Diencephalon (tissue), 1 donor: ENCODE results near the gene ZNF408. TPM values are rescaled to one million over a fixed set of nuclear protein-coding genes. Genes with fewer than 3 reads are reported as not detected.

ENCODE experiments used
- small RNA-seq: library from RNA; depleted of rRNA; stranded (forward); fragments of <200 nt; gene quantifications from one replicate; pipeline ENCODE3, GENCODE V24; 2014
- total RNA-seq: library from RNA; depleted of rRNA; stranded (reverse); fragments of >200 nt; gene quantifications from one replicate; pipeline ENCODE4 v1.2.3, GENCODE V29; 2014

The ZNF408 gene
- 3.7 TPM for total RNA-seq

DNA sequence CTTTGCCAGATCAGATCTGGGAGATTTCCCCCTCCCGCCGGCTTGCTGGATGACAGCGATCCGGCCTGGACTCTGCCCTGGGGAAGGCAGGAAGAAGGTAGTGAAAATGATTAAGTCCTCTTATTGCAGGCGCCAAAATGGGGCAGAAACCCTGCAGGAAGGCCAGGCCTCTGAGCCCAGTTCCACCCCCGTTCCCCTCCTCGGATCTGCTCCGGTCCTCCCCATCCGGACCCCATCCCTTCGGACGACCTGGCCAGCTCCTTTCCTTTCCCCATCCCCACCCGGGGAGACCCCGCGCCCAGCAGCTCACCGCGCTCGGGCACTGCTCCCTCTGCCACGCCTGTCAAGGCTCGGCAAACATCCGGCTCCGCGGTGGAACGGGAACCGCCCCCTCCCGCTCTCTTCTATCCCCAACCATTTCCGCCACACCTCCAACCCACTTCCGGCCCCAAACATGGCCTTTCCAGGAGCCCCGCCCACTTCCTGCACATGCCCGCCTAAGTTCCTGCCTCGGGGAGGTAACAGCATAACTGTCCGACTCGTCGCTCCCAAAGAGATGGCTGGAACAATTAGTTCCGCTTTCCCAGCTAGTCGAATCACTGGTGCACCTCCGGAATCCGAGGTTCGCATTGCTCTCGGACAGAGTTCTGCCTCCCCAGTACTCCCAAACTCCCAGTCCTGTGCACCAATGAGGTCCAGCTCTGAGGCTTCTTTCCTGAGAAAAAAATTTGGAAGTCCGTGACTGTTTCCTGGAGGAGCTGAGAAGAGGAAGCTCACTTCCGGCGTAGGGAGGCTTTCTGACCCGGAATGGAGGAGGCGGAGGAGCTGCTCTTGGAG, at the start of gene ZNF408, which contains the start of gene ARHGAP1:
ZNF408 (plus strand) TSS at position 791 of the 837 bp plus-strand sequence; CDS start at position 808, 17 bp downstream.
ARHGAP1 (minus strand) TSS at position 379 of the 837 bp plus-strand sequence. CDS start 4,512 bp downstream, outside the sequence.

GRCh38 chr11:46719048-46719542, 18.3 kb downstream of the ZNF408 start, which contains the start of gene F2:
TSS of gene F2 (plus strand) at chr11:46719213. CDS start at chr11:46719236, 23 bp downstream.

Small RNA genes within 50 kb of the gene (small RNA-seq; reads per million reads assigned to genes)
- not detected for gene MIR5582

Other genes with a start within 250 kb of the ZNF408 start
- 32.3 TPM for gene AMBRA1, start 107.0 kb upstream of the ZNF408 start, total RNA-seq
- 9.0 TPM for gene HARBI1, start 83.8 kb upstream of the ZNF408 start, total RNA-seq
- 40.4 TPM for gene ATG13, start 83.5 kb upstream of the ZNF408 start, total RNA-seq
- gene ARHGAP1, start 412 bp upstream of the ZNF408 start, total RNA-seq: 21.5 TPM
- not detected for gene F2, start 18.2 kb downstream of the ZNF408 start, total RNA-seq
- 190 TPM for gene CKAP5, start 145.2 kb downstream of the ZNF408 start, total RNA-seq
- gene LRP4, start 217.5 kb downstream of the ZNF408 start, total RNA-seq: 8.8 TPM
- gene CSTPP1, start 235.7 kb downstream of the ZNF408 start, total RNA-seq: 78.7 TPM